ENCODE data around the gene TKFC. TPM values are rescaled to one million over a fixed set of nuclear protein-coding genes. Genes with fewer than 3 reads are reported as not detected.

The TKFC gene
- total RNA-seq, 1 experiment from 2014 or later = 36.1 TPM

Other genes starting within 250 kb of the TKFC start
- gene CD5, start 230.7 kb upstream of the TKFC start, total RNA-seq (2014; rRNA removed; shearing (Covaris generic)) = 0.06 TPM in 1 of 2 replicates, not detected in the other
- gene VPS37C, start 171.8 kb upstream of the TKFC start, total RNA-seq (2014; rRNA removed; shearing (Covaris generic)) = 15.5 and 16.6 TPM in 2 replicates
- not detected in 2 replicates for gene PGA3, start 129.7 kb upstream of the TKFC start, total RNA-seq (2014; rRNA removed; shearing (Covaris generic))
- gene PGA4, start 110.9 kb upstream of the TKFC start, total RNA-seq (2014; rRNA removed; shearing (Covaris generic)) = not detected in 2 replicates
- gene PGA5, start 92.1 kb upstream of the TKFC start, total RNA-seq (2014; rRNA removed; shearing (Covaris generic)) = not detected in 2 replicates
- gene VWCE, start 37.9 kb upstream of the TKFC start, total RNA-seq (2014; rRNA removed; shearing (Covaris generic)) = 7.3 and 9.5 TPM in 2 replicates
- 319 and 332 TPM in 2 replicates for gene DDB1, start 123 bp upstream of the TKFC start, total RNA-seq (2014; rRNA removed; shearing (Covaris generic))
- 19.0 and 20.4 TPM in 2 replicates for gene CYB561A3, start 28.7 kb downstream of the TKFC start, total RNA-seq (2014; rRNA removed; shearing (Covaris generic))
- 16.7 and 18.1 TPM in 2 replicates for gene TMEM138, start 29.1 kb downstream of the TKFC start, total RNA-seq (2014; rRNA removed; shearing (Covaris generic))
- not detected in 2 replicates for gene TMEM216, start 59.4 kb downstream of the TKFC start, total RNA-seq (2014; rRNA removed; shearing (Covaris generic))
- gene CPSF7, start 96.7 kb downstream of the TKFC start, total RNA-seq (2014; rRNA removed; shearing (Covaris generic)) = 29.5 and 39.1 TPM in 2 replicates
- gene SDHAF2, start 96.9 kb downstream of the TKFC start, total RNA-seq (2014; rRNA removed; shearing (Covaris generic)) = 19.5 and 22.3 TPM in 2 replicates
- gene LRRC10B, start 175.5 kb downstream of the TKFC start, total RNA-seq (2014; rRNA removed; shearing (Covaris generic)) = 2.5 and 4.6 TPM in 2 replicates
- gene SYT7, start 247.8 kb downstream of the TKFC start, total RNA-seq (2014; rRNA removed; shearing (Covaris generic)) = 1.6 and 3.4 TPM in 2 replicates

Data from G401 (cell line).